Skeletal muscle cell (primary cell): Measurements from ENCODE around the gene VAPB.

Source experiments
- DNase-seq: peaks from one replicate; pipeline ENCODE4 v3.0.0-alpha.2; 2010; ENCODE audit warnings: low read depth
- H3K4me3 ChIP-seq: 2 replicates; pipeline ENCODE4 v1.5.1; 2011; ENCODE audit warnings: low read depth, mild to moderate bottlenecking, control low read depth, low read length, moderate library complexity

Gene VAPB

GRCh38 chr20:58473453-58474425, 84.7 kb downstream of the VAPB start:
- no peak overlapping the region for H3K4me3 ChIP-seq
- no peak for DNase-seq

DNA sequence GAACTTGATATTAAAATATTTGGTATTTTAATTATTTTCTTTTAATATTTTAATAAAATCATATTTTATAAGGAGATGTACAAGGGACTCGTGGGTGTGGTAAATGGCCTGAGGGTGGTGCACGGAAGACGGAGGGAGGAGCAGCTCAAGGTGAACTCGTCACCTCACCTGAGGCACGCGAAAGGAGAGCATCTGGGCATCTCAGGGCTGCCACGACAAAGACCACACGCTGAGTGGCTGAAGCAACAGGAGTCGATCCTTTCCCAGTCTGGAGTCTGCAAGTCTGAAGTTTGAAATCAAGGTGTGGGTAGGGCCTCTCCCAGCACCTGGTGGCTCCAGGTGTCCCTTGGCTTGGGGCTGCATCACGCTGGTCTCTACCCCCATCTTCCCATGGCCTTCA, 86.4 kb downstream of the VAPB start:
- H3K4me3 ChIP-seq, result no peak overlapping the region
- DNase-seq, result no peak

DNA sequence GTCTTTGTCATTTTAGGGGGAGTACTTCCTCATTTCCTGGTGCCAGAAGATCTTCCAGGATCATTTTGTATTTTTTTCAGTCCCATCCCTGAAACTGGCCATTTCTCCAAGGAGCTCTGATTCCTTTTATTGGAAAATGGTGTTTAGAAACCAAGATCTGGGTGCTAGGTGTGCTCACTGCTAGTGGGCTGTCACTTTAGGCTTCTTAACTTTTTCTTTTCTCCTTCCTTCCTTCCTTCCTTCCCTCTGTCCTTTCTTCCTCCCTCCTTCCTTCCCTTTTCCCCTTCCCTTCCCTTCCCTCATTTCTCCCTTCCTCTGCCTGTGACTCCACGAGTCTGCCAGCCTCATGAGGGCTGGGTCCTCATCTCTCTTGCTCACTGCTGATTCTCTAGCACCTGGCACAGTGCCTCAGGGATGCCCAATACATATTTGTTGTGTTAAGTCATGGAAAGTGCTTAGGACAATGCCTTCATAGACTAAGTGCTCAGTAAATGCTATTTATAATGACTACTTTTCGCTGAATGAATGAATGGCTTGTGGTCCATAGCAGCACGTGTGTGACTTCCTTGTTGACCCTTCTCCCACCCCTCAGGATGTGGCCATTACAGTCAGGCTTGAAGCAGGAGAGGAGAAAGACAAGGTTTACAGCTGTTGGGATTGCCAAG, 89.2 kb downstream of the VAPB start:
- no peak overlapping the region for H3K4me3 ChIP-seq
- DNase-seq, result no peak

GRCh38 chr20:58479726-58480440, 90.9 kb downstream of the VAPB start:
- no peak for DNase-seq
- H3K4me3 ChIP-seq, result no peak overlapping the region

DNA sequence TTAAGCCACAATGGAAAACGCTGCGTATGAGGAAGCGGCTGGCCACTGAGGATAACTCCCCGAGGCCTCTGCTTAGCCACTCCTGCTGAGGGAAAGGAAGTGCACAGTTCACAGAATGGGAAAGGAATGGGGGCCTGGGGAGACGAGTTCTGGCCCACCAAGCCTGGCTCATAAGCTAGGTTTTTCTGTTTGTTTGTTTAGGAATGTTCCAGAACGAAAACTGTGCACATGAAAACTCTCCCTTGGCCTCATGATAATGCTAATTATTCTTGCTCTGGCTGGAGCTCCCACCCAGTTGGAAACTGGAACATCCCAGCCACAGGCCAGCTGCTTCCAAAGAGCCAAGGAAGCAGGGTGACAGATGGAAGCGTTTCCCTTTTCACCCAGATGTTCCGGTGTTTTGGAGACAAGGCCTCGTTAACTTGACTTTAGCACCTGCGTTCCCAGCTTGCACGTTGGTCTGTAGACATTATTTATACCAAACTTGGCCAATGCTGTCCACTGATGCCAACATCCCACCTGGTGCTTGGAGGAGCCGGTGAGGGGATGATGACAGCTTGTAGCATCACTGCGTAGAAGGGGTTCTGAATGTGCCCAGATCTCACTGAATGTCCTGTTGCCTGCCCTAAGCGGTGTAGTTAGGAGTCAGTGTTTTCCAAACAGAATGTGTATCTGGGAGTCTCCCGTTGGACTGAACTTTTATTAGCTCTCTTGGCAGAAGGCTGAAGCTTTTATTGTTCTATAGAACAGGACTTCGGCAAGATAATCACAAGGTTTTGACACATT, 91.7 kb downstream of the VAPB start:
- H3K4me3 ChIP-seq, result no peak overlapping the region
- no peak for DNase-seq

DNA sequence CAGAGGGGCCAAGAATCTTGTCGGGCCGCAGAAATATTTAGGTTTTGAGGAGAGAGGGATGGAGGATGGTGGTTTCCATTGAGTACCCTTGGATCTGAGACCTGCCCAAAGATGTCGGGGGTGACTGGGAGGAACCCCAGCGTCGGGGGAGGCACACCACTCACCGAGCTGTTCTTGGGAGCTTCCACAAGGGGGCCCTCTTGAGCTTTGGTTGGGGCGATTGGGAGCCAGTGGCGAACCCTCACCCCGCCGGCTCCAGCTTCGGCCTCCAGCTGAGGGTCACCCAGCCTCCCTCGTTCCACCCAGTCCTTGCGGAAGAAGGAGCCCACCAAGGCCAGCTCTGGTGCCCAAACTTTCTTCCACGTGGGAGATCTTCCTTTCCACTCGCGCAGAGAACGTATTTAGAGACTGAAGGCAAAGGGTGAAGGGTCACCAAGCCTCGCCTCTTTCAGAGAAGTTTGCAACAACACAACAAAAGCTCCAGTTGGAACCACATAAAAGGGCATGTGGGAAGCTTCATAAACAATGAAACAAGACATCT, 92.5 kb downstream of the VAPB start:
- H3K4me3 ChIP-seq, result no peak overlapping the region
- no peak for DNase-seq

- DNase-seq, result no peak
- H3K4me3 ChIP-seq, result no peak overlapping the region
These were observed 93.4 kb downstream of the VAPB start for GRCh38 chr20:58482416-58482815.

DNA sequence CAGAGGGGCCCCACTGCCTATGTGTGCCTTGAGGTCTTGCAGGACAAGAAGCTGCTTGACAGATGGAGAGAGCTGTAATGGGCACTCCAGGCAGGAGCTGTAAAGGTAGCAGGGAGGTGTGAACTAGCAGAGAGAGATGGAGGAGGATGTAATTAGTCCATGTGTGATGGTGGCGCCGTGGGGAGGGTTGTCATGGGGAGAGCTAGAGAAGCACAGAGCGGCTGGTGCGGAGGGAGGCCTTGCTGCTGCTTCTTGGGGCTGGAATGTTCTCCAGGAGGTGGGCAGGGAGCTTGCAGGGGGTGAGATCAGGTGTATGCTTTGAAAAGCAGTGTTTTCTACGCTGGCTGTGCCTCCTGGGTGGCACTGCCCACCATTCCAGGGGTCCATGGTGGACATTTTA, 94.0 kb downstream of the VAPB start:
- no peak for DNase-seq

GRCh38 chr20:58483470-58483869, 94.4 kb downstream of the VAPB start:
- no peak for DNase-seq
- H3K4me3 ChIP-seq, result no peak overlapping the region

More for the DNA sequence above, 94.0 kb downstream of the VAPB start:
- no peak overlapping the region for H3K4me3 ChIP-seq

GRCh38 chr20:58485393-58485792, 96.4 kb downstream of the VAPB start:
- no peak overlapping the region for H3K4me3 ChIP-seq
- no peak for DNase-seq

DNA sequence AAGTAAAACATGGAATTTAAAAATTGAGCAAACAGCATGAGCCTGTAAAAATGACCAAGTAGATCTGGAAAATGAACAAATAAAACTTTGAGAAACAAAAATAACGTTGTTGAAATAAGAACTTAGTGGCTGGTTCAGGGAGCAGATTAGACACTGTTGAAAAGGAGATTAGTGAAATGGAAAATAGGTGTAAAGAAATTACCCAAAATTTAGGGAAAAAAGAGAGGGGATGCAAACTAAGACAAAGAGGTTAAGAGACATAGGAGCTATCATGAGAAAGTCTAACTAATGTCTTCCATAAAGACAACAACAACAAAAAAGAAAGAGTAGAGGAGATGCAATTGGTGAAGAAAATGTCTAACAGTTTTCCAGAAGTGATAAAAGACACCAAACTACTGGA, 97.2 kb downstream of the VAPB start:
- DNase-seq, result no peak
- no peak overlapping the region for H3K4me3 ChIP-seq

- DNase-seq, result no peak
- no peak overlapping the region for H3K4me3 ChIP-seq
These were observed 103.2 kb downstream of the VAPB start for GRCh38 chr20:58492074-58492718.

- H3K4me3 ChIP-seq, result no peak overlapping the region
- DNase-seq, result no peak
These were observed 103.9 kb downstream of the VAPB start for GRCh38 chr20:58492795-58493524.

DNA sequence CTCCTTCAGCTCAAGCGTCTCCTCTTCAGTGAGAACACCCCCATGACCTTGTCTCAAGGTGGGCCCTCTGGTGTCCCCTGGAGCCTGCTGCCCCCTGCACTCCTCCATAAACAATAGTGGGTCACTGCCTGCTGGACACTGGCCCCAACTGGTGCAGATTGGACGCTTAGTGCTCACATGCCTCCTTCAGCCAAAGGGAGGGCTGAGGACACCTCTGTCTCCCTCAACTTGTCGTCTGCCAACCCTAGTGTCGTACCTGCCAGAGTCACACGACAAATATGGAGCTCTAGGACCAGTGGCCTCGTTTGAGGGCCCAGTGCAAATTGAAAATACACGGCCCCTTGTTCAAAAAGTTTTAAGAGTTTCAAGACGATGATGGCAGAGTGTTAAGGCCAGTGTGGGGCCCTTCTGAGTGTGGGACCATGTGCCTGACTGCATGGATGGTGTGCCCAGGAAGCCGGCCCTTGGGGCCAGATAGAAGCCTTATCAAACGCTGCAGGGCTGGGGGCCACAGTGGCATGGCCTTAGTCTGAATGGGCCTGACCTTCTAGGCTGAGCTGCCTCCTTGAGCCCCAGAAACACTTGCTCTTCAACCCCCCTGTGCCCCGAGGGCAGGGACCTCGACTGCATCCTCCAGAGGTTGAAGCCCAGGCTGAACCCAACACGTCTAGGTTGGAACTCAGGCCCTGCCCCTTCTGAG, 106.0 kb downstream of the VAPB start:
- no peak for DNase-seq
- H3K4me3 ChIP-seq, result no peak overlapping the region

DNA sequence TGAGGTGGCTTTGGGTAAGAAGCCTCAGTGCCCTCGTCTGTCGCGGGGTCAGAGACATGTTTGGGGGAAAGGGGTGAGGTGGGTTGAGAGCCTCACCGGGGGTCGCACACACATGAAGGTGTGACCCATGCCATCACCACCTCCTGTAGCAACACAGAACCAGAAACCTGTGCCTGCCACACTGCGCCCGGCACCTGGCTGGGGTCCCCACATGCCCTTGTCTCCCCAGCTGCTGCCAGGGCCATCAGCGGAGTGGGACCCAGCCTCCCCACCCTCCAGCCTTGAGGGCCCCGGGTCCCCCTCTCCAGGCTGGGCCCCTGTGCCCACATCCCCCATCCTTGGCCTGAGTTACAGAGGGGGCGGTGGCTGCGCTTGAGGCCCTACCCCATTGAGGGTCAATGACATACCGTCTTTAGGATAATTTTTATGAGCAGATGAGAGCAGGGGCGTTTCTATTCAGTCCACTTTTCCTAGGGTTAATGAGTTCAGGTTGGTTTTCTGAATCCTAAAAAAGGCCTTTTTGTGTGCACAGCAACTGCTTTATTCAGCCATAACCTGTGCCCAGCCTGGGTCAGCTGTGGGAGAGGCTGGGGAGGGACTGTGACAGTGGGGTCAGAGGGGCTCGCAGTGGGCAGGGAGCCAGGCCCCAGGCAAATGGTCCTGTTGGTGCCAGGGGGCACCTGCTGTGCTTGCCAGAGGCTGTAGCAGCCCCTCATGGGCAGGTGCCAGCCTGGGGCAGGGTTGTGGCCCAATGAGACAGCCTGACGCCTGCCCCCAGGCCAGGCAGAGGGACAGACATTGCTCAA, 106.8 kb downstream of the VAPB start:
- no peak for DNase-seq
- H3K4me3 ChIP-seq, result no peak overlapping the region

- H3K4me3 ChIP-seq, result no peak overlapping the region
- DNase-seq, result no peak
These were observed 107.4 kb downstream of the VAPB start for GRCh38 chr20:58496429-58496769.
